Natural killer cell (primary cell): ENCODE data around the gene SERPINA6. TPM values are rescaled to one million over a fixed set of nuclear protein-coding genes. Genes with fewer than 3 reads are reported as not detected.

Source experiments
- ATAC-seq, 3 donors: fragments of 150-1000 bp in 2 of 3; fragments of 200-7000 bp in 1 of 3; cut with Tn5 transposase; 1 replicate in 1 of 3; 2 replicates in 2 of 3; pipeline ENCODE4 v1.10.0; 2021; ENCODE audit warnings: mild to moderate bottlenecking in 2 of 3, moderate library complexity in 2 of 3
- DNase-seq, 2 donors: peaks; one replicate each; pipeline versions ENCODE4 v3.0.0 to v3.0.0-alpha.2; 2013 to 2021; ENCODE audit warnings: mixed read lengths in 1 of 2
- H3K27ac ChIP-seq: one replicate; pipeline ENCODE4 v1.5.1; 2013; ENCODE audit warnings: mild to moderate bottlenecking, low read length
- H3K27me3 ChIP-seq: one replicate; pipeline ENCODE4 v1.6.1; 2013; ENCODE audit warnings: low read length; ENCODE audit not compliant: control insufficient read depth, insufficient read depth
- H3K36me3 ChIP-seq: one replicate; pipeline ENCODE4 v1.6.1; 2013; ENCODE audit warnings: low read length; ENCODE audit not compliant: control insufficient read depth, insufficient read depth
- H3K4me1 ChIP-seq: one replicate; pipeline ENCODE4 v1.6.1; 2013; ENCODE audit warnings: low read length; ENCODE audit not compliant: control insufficient read depth, insufficient read depth
- H3K4me3 ChIP-seq: one replicate; pipeline ENCODE4 v1.5.1; 2013; ENCODE audit warnings: low read length
- H3K9me3 ChIP-seq: one replicate; pipeline ENCODE4 v1.6.1; 2013; ENCODE audit warnings: low read length; ENCODE audit not compliant: control insufficient read depth, insufficient read depth
- H3K27ac Mint-ChIP-seq, 2 donors: one replicate each; pipeline ENCODE4 v1.8.0; 2022; ENCODE audit warnings: mild to moderate bottlenecking in 2 of 2, mixed read lengths in 2 of 2, moderate library complexity in 1 of 2
- H3K27me3 Mint-ChIP-seq, 2 donors: one replicate each; pipeline ENCODE4 v1.8.0; 2022; ENCODE audit warnings: low read depth in 2 of 2, mixed read lengths in 2 of 2
- H3K36me3 Mint-ChIP-seq: one replicate; pipeline ENCODE4 v1.8.0; 2022; ENCODE audit warnings: mixed read lengths
- H3K4me1 Mint-ChIP-seq, 2 donors: one replicate each; pipeline ENCODE4 v1.8.0; 2022; ENCODE audit warnings: mixed read lengths in 2 of 2
- H3K4me3 Mint-ChIP-seq: one replicate; pipeline ENCODE4 v1.8.0; 2022; ENCODE audit warnings: mild to moderate bottlenecking, moderate library complexity, mixed read lengths
- H3K9me3 Mint-ChIP-seq, 2 donors: one replicate each; pipeline ENCODE4 v1.8.0; 2022; ENCODE audit warnings: mixed read lengths in 2 of 2
- WGBS: methylation state at CpG from one replicate; pipeline ENCODE4 v1.1.7; 2013; ENCODE audit warnings: missing lambda C conversion rate; ENCODE audit not compliant: insufficient coverage; 5-methylcytosine and 5-hydroxymethylcytosine counted together
- intact Hi-C: fragments of 100-400 bp; cut with micrococcal nuclease; formaldehyde crosslinking; loops from one replicate; pipeline ENCODE4 v1.14.2; 2022
- total RNA-seq, 4 donors: library from RNA; stranded (reverse); fragments of 120-200 nt in 1 of 4; gene quantifications; one replicate each; pipeline versions ENCODE4 v1.2.3 to v1.2.4, GENCODE V29; 2013 to 2022
- TF ChIP-seq, protein P1 (sequence below): fragments of 200-600 bp; IDR thresholded peaks from one replicate; pipeline ENCODE4 v1.8.0; 2022; ENCODE audit warnings: antibody characterized with exemption

The SERPINA6 gene
- total RNA-seq, 3 donors from 2014 or later (not counting 1 experiment from before 2014, with no cell fraction given): not detected

DNA sequence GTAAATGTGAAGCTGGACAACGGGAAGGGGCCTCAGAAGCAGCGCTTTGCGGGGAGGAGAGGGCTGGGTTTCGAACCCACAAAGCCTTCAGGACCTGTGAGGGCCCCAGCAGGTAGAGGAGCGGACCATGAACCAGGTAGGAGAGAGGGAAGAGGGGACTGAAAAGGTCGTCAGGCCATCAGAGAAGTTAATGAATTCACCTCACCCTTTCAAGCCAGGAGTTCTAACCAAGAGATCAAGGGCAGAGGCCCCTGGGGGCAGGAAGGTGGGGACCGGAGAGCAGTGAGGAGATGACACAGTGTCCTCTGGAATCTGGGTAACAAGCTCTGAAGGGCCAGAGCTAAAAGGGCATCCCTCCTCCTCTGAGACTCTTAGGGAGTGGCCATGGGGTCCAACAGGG lies 45.8 kb upstream of the SERPINA6 start:
- Mint-ChIP-seq H3K4me1 (no peaks in the 10 kb centered on the region), H3K36me3 (no peaks in the 10 kb centered on the region), H3K27ac (no peak overlapping the region), H3K4me3 (no peak overlapping the region), H3K9me3 (no peaks in the 10 kb centered on the region), H3K27me3 (peaks cover 0 to 2% of the 10 kb centered on the region in 2 donors)
- Histone ChIP-seq H3K27me3 (no peaks in the 10 kb centered on the region), H3K27ac (no peak overlapping the region), H3K4me3 (no peak overlapping the region), H3K36me3 (no peaks in the 10 kb centered on the region), H3K4me1 (no peaks in the 10 kb centered on the region), H3K9me3 (no peaks in the 10 kb centered on the region)
- TF ChIP-seq, protein P1, sequence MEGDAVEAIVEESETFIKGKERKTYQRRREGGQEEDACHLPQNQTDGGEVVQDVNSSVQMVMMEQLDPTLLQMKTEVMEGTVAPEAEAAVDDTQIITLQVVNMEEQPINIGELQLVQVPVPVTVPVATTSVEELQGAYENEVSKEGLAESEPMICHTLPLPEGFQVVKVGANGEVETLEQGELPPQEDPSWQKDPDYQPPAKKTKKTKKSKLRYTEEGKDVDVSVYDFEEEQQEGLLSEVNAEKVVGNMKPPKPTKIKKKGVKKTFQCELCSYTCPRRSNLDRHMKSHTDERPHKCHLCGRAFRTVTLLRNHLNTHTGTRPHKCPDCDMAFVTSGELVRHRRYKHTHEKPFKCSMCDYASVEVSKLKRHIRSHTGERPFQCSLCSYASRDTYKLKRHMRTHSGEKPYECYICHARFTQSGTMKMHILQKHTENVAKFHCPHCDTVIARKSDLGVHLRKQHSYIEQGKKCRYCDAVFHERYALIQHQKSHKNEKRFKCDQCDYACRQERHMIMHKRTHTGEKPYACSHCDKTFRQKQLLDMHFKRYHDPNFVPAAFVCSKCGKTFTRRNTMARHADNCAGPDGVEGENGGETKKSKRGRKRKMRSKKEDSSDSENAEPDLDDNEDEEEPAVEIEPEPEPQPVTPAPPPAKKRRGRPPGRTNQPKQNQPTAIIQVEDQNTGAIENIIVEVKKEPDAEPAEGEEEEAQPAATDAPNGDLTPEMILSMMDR: no peak
- DNase-seq: no peak
- intact Hi-C loops: no loop called here
- no peak for ATAC-seq
- 85% methylated on average over 6 of the region's 7 CpGs for WGBS

DNA sequence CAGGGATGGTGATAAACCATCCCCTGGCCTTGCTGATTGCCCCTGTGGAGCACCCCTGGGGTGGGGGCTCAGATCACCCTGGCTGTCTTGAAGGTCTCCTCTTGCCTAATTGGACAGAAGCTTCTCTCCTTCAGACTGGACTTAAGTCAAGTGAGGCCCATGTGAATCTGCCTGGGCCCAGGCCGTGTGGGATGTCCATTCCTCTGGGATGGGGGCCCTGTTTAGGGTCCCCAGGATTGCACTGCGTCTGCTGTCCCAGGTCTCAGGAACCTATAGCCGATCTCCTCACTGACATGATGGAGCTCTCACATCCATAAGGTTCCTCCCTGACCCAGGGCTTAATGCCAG lies 45.1 kb upstream of the SERPINA6 start:
- Mint-ChIP-seq H3K9me3 (no peaks in the 10 kb centered on the region), H3K27me3 (peaks cover 0 to 2% of the 10 kb centered on the region in 2 donors), H3K27ac (no peak overlapping the region), H3K36me3 (no peaks in the 10 kb centered on the region), H3K4me3 (no peak overlapping the region), H3K4me1 (no peaks in the 10 kb centered on the region)
- Histone ChIP-seq H3K9me3 (no peaks in the 10 kb centered on the region), H3K27me3 (no peaks in the 10 kb centered on the region), H3K36me3 (no peaks in the 10 kb centered on the region), H3K4me3 (no peak overlapping the region), H3K4me1 (no peaks in the 10 kb centered on the region), H3K27ac (no peak overlapping the region)
- no peak for ATAC-seq
- no peak for DNase-seq
- 76% methylated on average over 3 of the region's 3 CpGs for WGBS
- TF ChIP-seq, protein P1: no peak
- intact Hi-C loops: no loop called here

DNA sequence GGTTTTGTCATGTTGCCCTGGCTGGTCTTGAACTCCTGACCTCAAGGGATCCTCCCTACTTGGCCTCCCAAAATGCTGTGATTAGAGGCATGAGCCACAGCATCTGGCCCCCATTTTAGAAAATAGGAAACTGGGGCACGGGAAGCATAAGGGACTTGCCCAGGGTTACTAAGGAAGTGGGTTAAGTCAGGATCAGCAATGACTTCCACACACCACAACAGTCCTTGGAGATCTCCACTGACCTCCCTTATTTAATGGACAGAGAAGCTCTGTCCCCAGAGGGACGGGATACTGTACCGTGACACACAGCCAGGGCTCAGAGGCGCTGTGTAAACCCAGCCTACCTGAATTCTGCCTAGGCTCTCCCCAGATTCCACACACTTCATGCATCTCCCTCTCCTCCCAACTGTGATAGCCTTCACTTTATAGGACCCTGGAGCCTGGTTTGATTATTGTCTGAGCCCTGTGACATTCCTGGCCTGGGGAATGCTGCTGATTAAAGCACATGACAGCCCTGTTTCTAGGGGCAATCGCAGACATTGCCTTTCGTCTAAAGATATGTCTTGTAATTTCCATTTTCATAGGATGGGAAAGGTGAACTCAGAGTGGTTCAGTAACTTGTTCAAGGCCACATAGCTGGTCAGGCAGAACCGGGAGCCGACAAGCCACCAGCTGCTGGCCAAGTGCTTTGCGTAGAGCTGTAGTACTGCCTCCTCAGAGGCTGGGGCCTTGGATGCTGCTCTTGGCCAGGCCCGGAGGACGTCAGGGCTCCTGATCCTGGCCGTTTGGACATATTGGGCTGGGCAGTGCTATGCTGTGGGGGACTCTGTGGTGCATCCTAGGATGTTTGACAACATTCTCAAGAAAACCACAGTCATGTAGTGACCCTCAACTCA lies 44.5 kb upstream of the SERPINA6 start:
- Histone ChIP-seq H3K4me3 (no peak overlapping the region), H3K27me3 (no peaks in the 10 kb centered on the region), H3K4me1 (no peaks in the 10 kb centered on the region), H3K27ac (no peak overlapping the region), H3K36me3 (no peaks in the 10 kb centered on the region), H3K9me3 (no peaks in the 10 kb centered on the region)
- Mint-ChIP-seq H3K27me3 (peaks cover 0 to 6% of the 10 kb centered on the region in 2 donors), H3K4me1 (no peaks in the 10 kb centered on the region), H3K27ac (no peak overlapping the region), H3K4me3 (no peak overlapping the region), H3K36me3 (no peaks in the 10 kb centered on the region), H3K9me3 (no peaks in the 10 kb centered on the region)
- TF ChIP-seq, protein P1: no peak
- intact Hi-C loops: no loop called here
- WGBS: 81% methylated on average over 11 of the region's 12 CpGs
- DNase-seq (no peak), ATAC-seq (no peak)
